Measurements from ENCODE around the gene PTPRM.

The PTPRM gene

GRCh38 chr18:8005870-8006569 lies 438.9 kb downstream of the PTPRM start:
- DNase-seq (ENCODE audit: low read depth) = no peak

DNA sequence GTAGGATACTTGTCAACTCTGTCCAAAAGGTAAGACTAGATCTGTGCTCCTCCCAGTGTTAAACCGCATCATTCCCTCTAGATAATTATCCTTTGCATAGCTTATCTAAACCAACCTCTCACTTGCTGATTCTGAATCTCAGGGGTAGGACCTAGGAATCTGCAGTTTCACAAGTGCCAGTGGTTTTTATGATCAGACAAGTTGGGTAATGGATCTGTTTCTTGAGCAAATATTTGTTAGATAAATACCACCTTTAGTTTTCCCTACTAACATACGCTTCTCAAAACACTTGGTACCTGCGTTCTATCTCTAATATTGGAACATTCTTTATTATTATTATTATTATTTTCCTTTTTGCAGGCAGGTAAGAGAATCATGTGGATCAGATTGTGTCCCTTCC lies 439.9 kb downstream of the PTPRM start:
- no peak for DNase-seq (ENCODE audit: low read depth)

DNA sequence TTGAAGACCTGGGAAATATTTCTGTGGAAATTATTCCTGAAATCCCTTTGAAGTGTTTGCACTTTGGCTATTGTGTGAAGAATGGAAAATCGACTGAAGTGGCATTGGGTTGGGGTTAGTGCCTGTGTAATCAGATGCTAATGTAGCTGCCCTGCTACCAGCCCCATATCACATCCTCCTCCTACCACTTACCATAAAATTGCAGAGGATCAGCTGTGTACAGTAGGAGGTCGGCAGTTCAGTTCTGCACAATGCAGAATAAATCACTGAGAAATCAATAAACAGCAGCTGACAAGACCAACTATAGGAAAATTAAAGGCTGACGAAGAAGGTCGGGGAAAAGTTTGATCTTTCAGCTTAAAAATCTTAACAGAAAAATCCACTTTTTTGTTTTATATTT lies 440.9 kb downstream of the PTPRM start:
- no peak for DNase-seq (ENCODE audit: low read depth)

DNA sequence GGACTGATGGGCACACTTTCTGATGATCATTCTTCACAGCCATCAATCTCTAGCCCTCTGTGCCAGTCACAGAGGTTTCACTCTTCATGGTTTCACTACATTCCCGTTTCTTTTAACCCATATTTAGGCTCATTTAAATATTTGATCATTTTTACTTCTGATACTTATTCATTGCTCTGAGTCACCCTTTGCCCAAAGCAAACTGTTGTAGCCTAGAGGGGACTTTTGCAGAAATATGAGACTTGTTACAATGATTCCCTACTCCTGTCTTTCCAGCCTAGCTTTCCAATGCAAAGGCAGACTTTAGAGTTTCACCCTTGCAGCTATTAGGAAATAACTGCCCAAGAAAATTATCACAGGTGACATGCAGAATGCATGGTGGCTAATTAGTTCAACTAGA lies 444.2 kb downstream of the PTPRM start:
- no peak for DNase-seq (ENCODE audit: low read depth)

GRCh38 chr18:8011906-8012305 lies 444.8 kb downstream of the PTPRM start:
- no peak for DNase-seq (ENCODE audit: low read depth)

- no peak for DNase-seq (ENCODE audit: low read depth)
Measured at GRCh38 chr18:8018701-8019331, 451.7 kb downstream of the PTPRM start.

DNA sequence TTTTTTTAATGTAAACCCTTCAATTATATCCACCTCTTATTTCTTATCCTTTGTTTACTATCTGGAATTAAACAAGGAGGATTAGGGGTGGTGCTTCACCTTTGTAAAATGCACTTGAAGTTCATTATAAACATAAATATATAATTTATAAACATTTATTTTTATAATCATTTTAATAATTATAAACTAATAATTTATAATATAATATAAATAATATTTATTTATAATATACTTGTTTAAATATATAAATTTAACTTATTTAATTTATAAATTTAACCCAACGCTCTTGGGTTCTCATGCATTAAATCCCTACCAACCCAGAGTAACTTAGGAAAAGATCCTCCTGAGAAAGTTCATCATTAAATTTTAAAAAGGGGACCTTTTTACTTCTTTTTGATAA lies 452.5 kb downstream of the PTPRM start:
- no peak for DNase-seq (ENCODE audit: low read depth)

GRCh38 chr18:8020132-8020846 lies 453.2 kb downstream of the PTPRM start:
- no peak for DNase-seq (ENCODE audit: low read depth)

DNA sequence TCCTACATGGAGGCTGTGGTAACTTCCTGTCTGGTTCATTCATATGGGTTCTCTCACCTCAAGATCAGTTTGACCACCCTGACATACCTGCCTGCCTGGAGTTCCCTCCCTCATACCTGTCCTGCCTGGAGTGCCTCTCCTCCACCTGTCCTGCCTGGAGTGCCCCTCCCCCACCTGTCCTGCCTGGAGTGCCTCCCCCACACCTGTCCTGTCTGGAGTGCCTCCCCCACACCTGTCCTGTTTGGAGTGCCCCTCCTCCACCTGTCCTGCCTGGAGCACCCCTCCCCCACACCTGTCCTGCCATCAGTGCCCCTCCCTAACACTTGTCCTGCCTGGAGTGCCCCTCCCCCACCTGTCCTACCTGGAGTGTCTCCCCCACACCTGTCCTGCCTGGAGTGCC lies 461.9 kb downstream of the PTPRM start:
- DNase-seq (ENCODE audit: low read depth) = no peak

- no peak for DNase-seq (ENCODE audit: low read depth)
Measured at GRCh38 chr18:8029731-8030130, 462.6 kb downstream of the PTPRM start.

GRCh38 chr18:8030201-8030600 lies 463.1 kb downstream of the PTPRM start:
- no peak for DNase-seq (ENCODE audit: low read depth)

GRCh38 chr18:8031496-8031895 lies 464.4 kb downstream of the PTPRM start:
- DNase-seq (ENCODE audit: low read depth) = no peak

DNA sequence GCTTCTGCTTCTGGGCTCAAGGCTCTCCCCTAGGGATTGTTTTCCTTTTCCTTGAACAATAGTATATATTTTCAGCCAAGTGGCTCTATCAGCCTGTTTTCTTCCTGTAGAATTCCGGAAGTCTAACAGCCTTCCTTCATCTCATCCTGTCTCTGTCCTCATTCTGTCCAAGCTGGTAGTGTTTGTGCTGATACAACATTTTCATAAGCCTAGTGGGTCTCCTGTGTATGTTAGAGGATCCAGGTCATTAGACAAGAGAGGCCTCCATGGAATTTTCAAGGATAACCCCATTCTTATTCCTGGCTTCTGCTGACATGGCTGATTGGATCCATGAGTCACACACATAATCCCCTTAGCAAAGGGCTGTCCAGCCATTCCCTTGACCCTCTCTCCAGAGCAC lies 467.6 kb downstream of the PTPRM start:
- DNase-seq (ENCODE audit: low read depth) = no peak

DNA sequence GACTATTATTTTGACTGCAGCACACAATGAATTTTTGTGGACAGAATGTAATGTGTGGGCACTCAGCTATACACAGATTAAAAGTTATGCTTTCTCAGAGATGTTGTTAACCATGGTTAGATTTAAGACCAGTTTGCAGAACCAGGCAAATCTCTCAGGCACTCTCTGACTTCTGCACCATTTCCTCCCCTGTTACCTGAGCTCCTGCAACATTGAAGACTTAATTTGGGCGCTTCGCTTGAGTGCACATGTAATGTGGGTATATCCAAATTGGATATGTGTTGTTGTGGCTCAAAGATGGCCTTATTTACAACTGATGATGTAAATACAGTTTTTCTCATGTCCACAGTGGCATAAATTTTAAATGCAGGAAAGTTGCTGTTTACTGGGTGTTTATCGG lies 469.4 kb downstream of the PTPRM start:
- DNase-seq (ENCODE audit: low read depth) = no peak

GRCh38 chr18:8037296-8037695 lies 470.2 kb downstream of the PTPRM start:
- no peak for DNase-seq (ENCODE audit: low read depth)

DNA sequence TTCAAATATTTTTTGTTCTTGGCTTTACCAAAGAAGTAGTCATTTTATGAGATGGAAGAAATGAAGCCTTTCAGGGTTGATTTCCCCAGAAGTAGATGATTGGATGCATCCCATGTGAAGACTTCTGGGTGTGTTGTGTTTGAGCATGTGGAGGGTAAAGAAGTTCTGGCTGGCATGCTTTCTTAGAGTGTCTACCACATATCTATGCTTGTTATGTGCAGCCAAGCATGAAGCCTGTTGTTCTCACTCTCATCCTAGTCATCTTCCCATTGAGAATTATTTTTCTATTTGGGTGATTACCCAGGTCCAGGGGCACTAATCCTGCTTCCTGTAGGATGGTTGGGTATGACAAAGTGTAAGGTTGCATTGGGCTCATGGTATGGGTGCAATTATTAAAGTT lies 472.9 kb downstream of the PTPRM start:
- no peak for DNase-seq (ENCODE audit: low read depth)

- no peak for DNase-seq (ENCODE audit: low read depth)
Measured at GRCh38 chr18:8041526-8042111, 474.5 kb downstream of the PTPRM start.

DNA sequence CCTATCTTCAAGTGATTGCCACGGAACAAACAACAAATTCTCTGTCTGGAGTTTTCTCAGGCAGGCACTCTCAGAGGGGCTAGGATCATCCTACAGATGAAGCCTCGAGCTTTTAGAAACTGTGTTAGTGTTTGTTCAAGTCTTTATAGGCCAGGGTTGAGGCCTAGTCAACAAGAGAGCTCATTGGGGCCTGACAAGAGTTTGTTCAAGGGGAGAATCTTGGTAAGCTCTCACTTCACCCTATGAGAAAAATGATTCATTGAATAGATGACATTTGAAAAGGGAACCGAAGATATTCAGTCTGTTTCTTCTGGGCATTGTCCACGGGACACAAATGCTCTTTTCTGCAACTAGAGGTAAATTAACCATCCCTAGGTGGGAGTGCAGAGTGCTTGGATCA lies 476.9 kb downstream of the PTPRM start:
- DNase-seq (ENCODE audit: low read depth) = no peak

DNA sequence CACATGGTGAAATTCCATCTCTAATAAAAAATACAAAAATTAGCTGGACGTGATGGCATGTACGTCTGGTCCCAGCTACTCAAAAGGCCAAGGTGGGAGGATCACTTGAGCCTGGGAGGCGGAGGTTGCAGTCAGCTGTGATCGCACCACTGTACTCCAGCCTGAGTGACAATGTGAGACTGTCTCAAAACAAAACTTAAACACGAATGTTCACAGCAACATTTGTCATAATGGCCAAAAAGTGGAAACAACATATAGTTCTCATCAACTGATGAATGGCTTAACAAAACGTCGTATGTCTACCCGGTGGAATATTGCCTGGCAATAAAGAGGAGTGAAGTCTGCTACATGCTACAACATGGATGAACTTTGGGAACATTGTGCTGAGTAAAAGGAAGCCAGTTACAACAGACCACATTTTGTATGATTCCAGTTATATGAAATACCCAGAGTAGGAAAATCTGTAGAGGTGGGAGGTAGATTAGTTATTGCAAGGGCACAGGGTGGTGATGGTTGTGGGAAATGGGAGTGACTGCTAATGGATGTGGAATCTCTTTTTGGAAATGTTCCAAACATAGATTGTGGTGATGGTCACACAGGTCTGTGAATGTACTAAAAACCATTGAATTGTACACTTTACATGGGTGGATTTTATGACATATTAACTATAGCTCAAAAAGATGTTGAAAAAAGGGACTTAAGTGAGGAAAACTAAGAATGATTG lies 478.2 kb downstream of the PTPRM start:
- DNase-seq (ENCODE audit: low read depth) = no peak

DNA sequence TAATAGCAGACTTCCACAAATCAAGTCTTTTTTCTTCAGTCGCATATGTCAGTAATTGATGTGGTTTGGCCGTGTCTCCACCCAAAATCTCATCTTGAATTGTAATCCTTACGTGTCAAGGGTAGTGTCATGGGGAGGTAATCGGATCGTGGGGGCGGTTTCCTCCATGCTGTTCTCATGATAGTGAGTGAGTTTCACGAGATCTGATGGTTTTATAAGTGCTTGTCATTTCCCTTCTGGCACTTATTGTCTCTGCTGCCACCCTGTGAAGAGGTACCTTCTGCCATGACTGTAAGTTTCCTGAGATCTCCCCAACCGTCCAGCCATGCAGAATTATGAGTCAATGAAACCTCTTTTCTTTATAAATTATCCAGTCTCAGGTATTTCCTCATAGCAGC lies 478.8 kb downstream of the PTPRM start:
- DNase-seq (ENCODE audit: low read depth) = peak; percentile 24

- no peak for DNase-seq (ENCODE audit: low read depth)
Measured at GRCh38 chr18:8046441-8046840, 479.3 kb downstream of the PTPRM start.

- DNase-seq (ENCODE audit: low read depth) = no peak
Measured at GRCh38 chr18:8049147-8049546, 482.0 kb downstream of the PTPRM start.

Data from stimulated activated CD4-positive, alpha-beta T cell treated with anti-CD3 and anti-CD28 coated beads, Interleukin-2, amount 100 ng/mL, for 4 hours (primary cell).